EH (cell line): ENCODE data around the gene NOS3.

ENCODE experiments used
- DNase-seq: peaks from one replicate; pipeline ENCODE4 v3.0.0-alpha.2; 2015; ENCODE audit warnings: low read depth

The NOS3 gene

GRCh38 chr7:151058781-151059366 is 68.1 kb downstream of the NOS3 start:
- DNase-seq, result peak; percentile 35

- DNase-seq, result peak; percentile 72
Measured at GRCh38 chr7:151059367-151060112, 68.7 kb downstream of the NOS3 start, which contains the start of gene SLC4A2. TSS of gene SLC4A2 (plus strand) at chr7:151059589. CDS start at chr7:151061988, 2,399 bp downstream.

- DNase-seq, result no peak
Measured at GRCh38 chr7:151060113-151060415, 69.2 kb downstream of the NOS3 start.

- peak; percentile 56 for DNase-seq
Measured at GRCh38 chr7:151060416-151061212, 69.8 kb downstream of the NOS3 start.

DNA sequence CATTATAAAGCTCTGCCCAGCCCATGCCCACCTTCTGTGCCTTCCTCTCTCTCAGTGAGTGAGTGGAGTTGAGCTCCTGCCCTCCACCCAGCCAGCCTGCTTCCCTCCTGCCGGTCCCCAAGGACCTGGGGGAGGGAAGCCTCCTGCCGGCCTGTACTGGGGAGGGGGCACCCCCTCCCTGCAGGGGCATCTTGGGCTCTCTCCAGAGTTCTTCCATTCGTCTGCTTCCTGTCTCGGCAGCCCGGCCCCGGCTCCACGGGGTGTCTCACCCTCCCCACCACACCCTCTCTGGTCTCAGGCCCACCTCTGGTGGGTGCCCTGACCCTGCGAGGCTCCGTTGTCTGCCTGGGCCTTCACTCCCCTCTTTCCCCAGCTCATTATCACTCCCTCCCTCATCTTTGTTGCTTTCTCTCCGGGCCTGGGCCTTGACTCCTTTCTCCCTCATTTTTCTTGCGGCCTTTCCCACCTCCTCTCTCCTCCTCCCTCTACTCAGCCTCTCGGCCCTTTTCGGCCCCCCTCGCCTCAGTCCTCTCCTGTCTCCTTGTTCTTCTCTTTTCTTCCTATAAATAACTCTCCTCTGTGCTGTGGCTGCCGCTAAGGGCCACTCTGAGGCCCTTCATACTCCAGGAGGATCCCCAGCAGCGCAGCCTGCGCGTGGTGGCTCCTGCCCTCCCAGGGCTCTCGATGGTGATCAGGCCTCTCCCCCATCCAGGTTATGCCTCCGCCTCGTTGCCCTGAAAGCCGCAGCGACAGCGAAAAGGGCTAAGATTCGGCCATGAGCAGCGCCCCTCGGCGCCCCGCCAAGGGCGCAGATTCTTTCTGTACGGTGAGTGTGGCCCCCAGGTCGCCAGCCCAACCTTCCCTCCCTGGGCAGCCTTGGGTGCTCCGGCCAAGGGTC is 70.6 kb downstream of the NOS3 start:
- DNase-seq, result no peak

- DNase-seq, result no peak
Measured at GRCh38 chr7:151062111-151062398, 71.2 kb downstream of the NOS3 start.

DNA sequence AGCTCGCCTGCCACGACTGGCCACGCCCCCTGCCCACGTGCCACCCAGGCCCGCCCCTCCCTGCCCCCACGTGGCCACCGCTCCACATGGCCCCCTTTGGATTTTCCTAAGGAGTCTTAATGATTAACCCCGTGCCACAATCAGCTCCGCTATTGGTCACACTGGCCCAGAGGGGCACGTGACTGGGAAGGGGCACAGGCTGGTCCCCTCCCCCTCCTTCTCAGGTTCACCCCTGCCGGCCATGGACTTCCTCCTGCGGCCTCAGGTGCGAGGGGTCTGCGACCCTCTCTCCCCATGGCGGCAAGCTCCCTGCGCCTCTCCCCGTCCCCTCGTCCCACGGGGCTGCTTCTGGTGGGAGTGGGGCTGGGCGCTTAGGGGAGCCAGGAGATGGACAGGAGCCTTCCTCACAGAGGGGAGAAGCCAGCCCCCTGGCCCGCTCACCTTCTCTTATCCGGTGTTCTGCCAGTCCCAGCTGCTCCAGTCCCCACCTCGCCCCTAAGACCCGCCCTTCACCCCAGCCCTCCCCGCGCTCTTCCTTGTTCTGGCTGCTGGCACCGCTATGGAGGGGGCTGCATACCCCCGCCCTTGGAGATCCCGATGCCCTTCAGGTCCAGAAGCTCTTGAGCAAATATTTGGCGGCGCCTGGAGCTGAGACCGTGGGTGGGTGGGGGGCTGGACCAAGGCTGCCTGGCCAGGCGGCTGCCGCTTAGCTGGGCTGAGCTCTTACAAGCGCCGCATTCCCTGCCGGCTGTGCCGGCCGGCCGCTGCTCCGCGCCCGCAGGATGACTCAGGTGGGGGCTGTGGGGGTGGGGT is 71.8 kb downstream of the NOS3 start:
- peak; percentile 73 for DNase-seq

- peak; percentile 68 for DNase-seq
Measured at GRCh38 chr7:151063212-151063561, 72.4 kb downstream of the NOS3 start.
